Loucy (cell line): ENCODE data around the gene MTREX.

Experiments used
- EZH2phosphoT487 ChIP-seq: fragments of 200-600 bp; IDR thresholded peaks from 2 replicates; pipeline ENCODE4 v1.6.1; 2018; ENCODE audit warnings: antibody characterized with exemption, mild to moderate bottlenecking, moderate library complexity, borderline replicate concordance
- TF ChIP-seq, protein P1 (sequence below): fragments of 200-600 bp; sonication (generic); conservative IDR thresholded peaks from 2 replicates; pipeline ENCODE4 v1.5.1; 2014; ENCODE audit warnings: mild to moderate bottlenecking, antibody characterized with exemption, low read length

DNA sequence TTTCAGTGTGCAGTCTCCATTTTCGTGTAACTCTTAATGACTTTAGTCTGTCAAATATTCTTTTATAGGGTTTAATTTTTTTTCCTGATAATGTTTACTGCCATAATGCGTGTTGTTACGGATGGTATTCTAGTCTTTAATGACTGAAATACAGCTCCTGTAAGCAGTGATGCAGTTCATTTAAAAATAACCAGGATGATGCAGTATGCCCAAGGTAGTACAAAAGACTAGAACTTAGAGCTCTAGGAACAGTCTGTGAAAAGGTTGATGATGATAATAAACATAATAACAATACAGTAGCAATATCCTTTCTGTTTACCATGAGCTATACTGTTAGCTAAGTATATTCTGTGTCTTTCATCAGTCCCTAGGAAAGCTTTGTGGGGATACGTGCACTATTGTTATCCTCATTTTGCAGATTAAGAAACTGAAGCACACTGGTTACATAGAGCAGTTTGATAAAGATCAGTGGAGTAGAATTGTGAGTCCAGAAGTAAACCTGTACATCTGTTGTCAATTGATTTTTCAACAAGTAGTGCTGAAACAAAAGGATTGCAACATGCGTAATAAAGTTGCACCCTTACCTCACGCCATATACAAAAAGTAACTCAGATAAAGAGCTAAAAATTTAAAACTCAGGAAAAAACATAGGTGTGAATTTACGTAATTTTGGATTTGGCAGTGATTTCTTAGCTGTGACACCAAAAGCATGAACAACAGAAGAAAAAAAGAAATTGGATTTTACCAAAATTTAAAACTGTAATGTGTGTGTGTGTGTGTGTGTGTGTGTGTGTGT, 64.5 kb downstream of the MTREX start:
- TF ChIP-seq, protein P1, sequence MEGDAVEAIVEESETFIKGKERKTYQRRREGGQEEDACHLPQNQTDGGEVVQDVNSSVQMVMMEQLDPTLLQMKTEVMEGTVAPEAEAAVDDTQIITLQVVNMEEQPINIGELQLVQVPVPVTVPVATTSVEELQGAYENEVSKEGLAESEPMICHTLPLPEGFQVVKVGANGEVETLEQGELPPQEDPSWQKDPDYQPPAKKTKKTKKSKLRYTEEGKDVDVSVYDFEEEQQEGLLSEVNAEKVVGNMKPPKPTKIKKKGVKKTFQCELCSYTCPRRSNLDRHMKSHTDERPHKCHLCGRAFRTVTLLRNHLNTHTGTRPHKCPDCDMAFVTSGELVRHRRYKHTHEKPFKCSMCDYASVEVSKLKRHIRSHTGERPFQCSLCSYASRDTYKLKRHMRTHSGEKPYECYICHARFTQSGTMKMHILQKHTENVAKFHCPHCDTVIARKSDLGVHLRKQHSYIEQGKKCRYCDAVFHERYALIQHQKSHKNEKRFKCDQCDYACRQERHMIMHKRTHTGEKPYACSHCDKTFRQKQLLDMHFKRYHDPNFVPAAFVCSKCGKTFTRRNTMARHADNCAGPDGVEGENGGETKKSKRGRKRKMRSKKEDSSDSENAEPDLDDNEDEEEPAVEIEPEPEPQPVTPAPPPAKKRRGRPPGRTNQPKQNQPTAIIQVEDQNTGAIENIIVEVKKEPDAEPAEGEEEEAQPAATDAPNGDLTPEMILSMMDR: no peak
- no peak for TF ChIP-seq EZH2phosphoT487
